Neural cell (in vitro differentiated cells): Measurements from ENCODE around the gene SLC5A2. TPM values are rescaled to one million over a fixed set of nuclear protein-coding genes. Genes with fewer than 3 reads are reported as not detected.

Experiments
- H2AFZ ChIP-seq: fragments of 200-600, 300-800 bp; sonication (generic), shearing (Covaris generic); 2 replicates; pipeline ENCODE4 v1.6.0; 2014; ENCODE audit warnings: low read depth, mild to moderate bottlenecking, antibody characterized with exemption, low read length, moderate library complexity
- H3F3A ChIP-seq: fragments of 200-600 bp; shearing (Covaris generic); 2 replicates; pipeline ENCODE4 v1.6.1; 2016; ENCODE audit warnings: mild to moderate bottlenecking, moderate library complexity, mixed read lengths, antibody characterized with exemption, low read length; ENCODE audit not compliant: insufficient read depth, poor library complexity, severe bottlenecking
- H3K27ac ChIP-seq: fragments of 200-600, 300-800 bp; sonication (generic), shearing (Covaris generic); 2 replicates; pipeline ENCODE4 v1.5.1; 2014; ENCODE audit warnings: mild to moderate bottlenecking, low read length, moderate library complexity
- H3K27me3 ChIP-seq: fragments of 300-800, 200-600 bp; sonication (generic), shearing (Covaris generic); 2 replicates; pipeline ENCODE4 v1.6.0; 2014; ENCODE audit warnings: mild to moderate bottlenecking, low read depth, low read length, moderate library complexity; ENCODE audit not compliant: insufficient read depth
- H3K36me3 ChIP-seq: fragments of 300-800, 200-600 bp; sonication (generic), shearing (Covaris generic); 2 replicates; pipeline ENCODE4 v1.5.1; 2014; ENCODE audit warnings: mild to moderate bottlenecking, antibody characterized with exemption, low read length, moderate library complexity; ENCODE audit not compliant: insufficient read depth
- H3K4me2 ChIP-seq: fragments of 300-800, 200-600 bp; sonication (generic), shearing (Covaris generic); 2 replicates; pipeline ENCODE4 v1.6.0; 2014; ENCODE audit warnings: mild to moderate bottlenecking, low read length
- H3K4me3 ChIP-seq: fragments of 300-800, 200-600 bp; sonication (generic), shearing (Covaris generic); 2 replicates; pipeline ENCODE4 v1.5.1; 2014; ENCODE audit warnings: mild to moderate bottlenecking, low read length, moderate library complexity
- H3K79me2 ChIP-seq: fragments of 200-600 bp; shearing (Covaris generic); replicated peaks from 2 replicates; pipeline ENCODE4 v1.6.0; 2014; ENCODE audit warnings: mild to moderate bottlenecking, low read length, moderate library complexity; ENCODE audit not compliant: insufficient read depth
- H3K9ac ChIP-seq: fragments of 300-800, 200-600 bp; sonication (generic), shearing (Covaris generic); 2 replicates; pipeline ENCODE4 v1.6.1; 2016; ENCODE audit warnings: mild to moderate bottlenecking, low read length, mixed read lengths
- H3K9me2 ChIP-seq: fragments of 200-600 bp; shearing (Covaris generic); 2 replicates; pipeline ENCODE4 v1.6.1; 2016; ENCODE audit warnings: mild to moderate bottlenecking, low read length, mixed read lengths; ENCODE audit not compliant: insufficient read depth
- H3K9me3 ChIP-seq: fragments of 200-600, 300-800 bp; sonication (generic), shearing (Covaris generic); 2 replicates; pipeline ENCODE4 v1.6.1; 2016; ENCODE audit warnings: mild to moderate bottlenecking, mixed run types, low read length, moderate library complexity, mixed read lengths
- H4K20me1 ChIP-seq: fragments of 200-600 bp; shearing (Covaris generic); 2 replicates; pipeline ENCODE4 v1.6.1; 2016; ENCODE audit warnings: mild to moderate bottlenecking, mixed run types; ENCODE audit not compliant: insufficient read depth
- CTCF ChIP-seq: fragments of 450-650 bp; IDR thresholded peaks from 2 replicates; pipeline ENCODE4 v1.5.1; 2014; ENCODE audit warnings: antibody characterized with exemption, mild to moderate bottlenecking, moderate library complexity; ENCODE audit not compliant: poor library complexity, severe bottlenecking
- EP300 ChIP-seq: fragments of 450-650 bp; conservative IDR thresholded peaks from 2 replicates; pipeline ENCODE4 v1.6.1; 2014; ENCODE audit warnings: antibody characterized with exemption, mild to moderate bottlenecking, moderate library complexity; ENCODE audit not compliant: poor library complexity, severe bottlenecking
- EZH2 ChIP-seq: fragments of 200-600, 300-800 bp; shearing (Covaris generic), sonication (generic); IDR thresholded peaks from 2 replicates; pipeline ENCODE4 v1.6.1; 2014; ENCODE audit warnings: antibody characterized with exemption, low read length, borderline replicate concordance, mild to moderate bottlenecking; ENCODE audit not compliant: insufficient read depth, poor library complexity, severe bottlenecking
- MXI1 ChIP-seq: fragments of 450-650 bp; conservative IDR thresholded peaks from 2 replicates; pipeline ENCODE4 v1.6.1; 2014; ENCODE audit warnings: antibody characterized with exemption, mild to moderate bottlenecking; ENCODE audit not compliant: poor library complexity, severe bottlenecking
- POLR2AphosphoS5 ChIP-seq: IDR thresholded peaks from 2 replicates; pipeline ENCODE4 v1.6.1; 2012
- RAD21 ChIP-seq: fragments of 450-650 bp; conservative IDR thresholded peaks from 2 replicates; pipeline ENCODE4 v1.6.1; 2014; ENCODE audit warnings: antibody characterized with exemption, mild to moderate bottlenecking, moderate library complexity
- REST ChIP-seq: IDR thresholded peaks from 2 replicates; pipeline ENCODE4 v1.6.1; 2012; ENCODE audit warnings: borderline replicate concordance
- SMC3 ChIP-seq: fragments of 450-650 bp; conservative IDR thresholded peaks from 2 replicates; pipeline ENCODE4 v1.6.1; 2014; ENCODE audit warnings: antibody characterized with exemption, mild to moderate bottlenecking, moderate library complexity; ENCODE audit not compliant: poor library complexity
- TAF1 ChIP-seq: IDR thresholded peaks from 2 replicates; pipeline ENCODE4 v1.6.1; 2012; ENCODE audit warnings: low read depth
- polyA plus RNA-seq: library from polyadenylated mRNA; depleted of rRNA; stranded (reverse); fragments of >200 nt; gene quantifications from 2 replicates; pipeline ENCODE4 v1.2.3, GENCODE V29; 2014

The SLC5A2 gene
- polyA plus RNA-seq, 1 donor from 2014 or later = not detected

GRCh38 chr16:31458844-31459686, 23.9 kb upstream of the SLC5A2 start, which contains the start of gene ARMC5:
TSS of gene ARMC5 (plus strand) at chr16:31459501. CDS start at chr16:31459525, 24 bp downstream.
- H3K9me2 ChIP-seq = no peaks in the 10 kb centered on the region
- peak within 1 kb of the TSS; percentile 99 for H3K4me3 ChIP-seq

More at GRCh38 chr16:31458844-31459686, 23.9 kb upstream of the SLC5A2 start, which contains the start of gene ARMC5:
- Histone ChIP-seq H3K9me3 (no peaks in the 10 kb centered on the region), H4K20me1 (no peaks in the 10 kb centered on the region), H3K36me3 (no peaks in the 10 kb centered on the region), H3K27me3 (no peaks in the 10 kb centered on the region), H3K4me2 (peak within 1 kb of the TSS; percentile 98), H3K27ac (peak within 1 kb of the TSS; percentile 98), H3F3A (peaks cover 8% of the 10 kb centered on the region), H3K9ac (peak within 1 kb of the TSS; percentile 98), H2AFZ (peak within 1 kb of the TSS; percentile 93), H3K79me2 (peaks cover 22% of the 10 kb centered on the region)
- TF ChIP-seq EZH2 (no peak), RAD21 (peak; percentile 48), REST (peak; percentile 91), POLR2AphosphoS5 (peak; percentile 96), TAF1 (peak; percentile 77), MXI1 (peak; percentile 99), EP300 (peak; percentile 80), CTCF (peak; percentile 70), SMC3 (peak; percentile 60)
